Measurements from ENCODE around the gene CCDC57. TPM values are rescaled to one million over a fixed set of nuclear protein-coding genes. Genes with fewer than 3 reads are reported as not detected.

CCDC57 gene
- polyA plus RNA-seq, 3 donors from 2014 or later: 27.7 to 65.8 (median 28.8) TPM

GRCh38 chr17:82092995-82093751 lies 119.5 kb downstream of the CCDC57 start:
- Mint-ChIP-seq H3K27me3 (ENCODE audit: low read depth in 3 of 3) (peaks cover 0 to 3% (median 0%) of the 10 kb centered on the region in 3 donors), H3K27ac (no peak overlapping the region), H3K36me3 (no peaks in the 10 kb centered on the region), H3K4me3 (no peak overlapping the region), H3K9me3 (no peaks in the 10 kb centered on the region), H3K4me1 (peaks cover 0 to 4% of the 10 kb centered on the region in 2 donors)
- no peak for DNase-seq

GRCh38 chr17:82092628-82092994 lies 120.0 kb downstream of the CCDC57 start:
- Mint-ChIP-seq H3K36me3 (no peaks in the 10 kb centered on the region), H3K4me3 (no peak overlapping the region), H3K27ac (no peak overlapping the region), H3K9me3 (no peaks in the 10 kb centered on the region), H3K27me3 (ENCODE audit: low read depth in 3 of 3) (peaks cover 0 to 3% (median 0%) of the 10 kb centered on the region in 3 donors), H3K4me1 (peaks cover 0 to 4% of the 10 kb centered on the region in 2 donors)
- DNase-seq: no peak

GRCh38 chr17:82092094-82092586 lies 120.5 kb downstream of the CCDC57 start:
- no peak overlapping the region for H3K4me3 Mint-ChIP-seq
- peaks cover 0 to 3% (median 0%) of the 10 kb centered on the region in 3 donors for H3K27me3 Mint-ChIP-seq (ENCODE audit: low read depth in 3 of 3)
- no peaks in the 10 kb centered on the region for H3K36me3 Mint-ChIP-seq
- H3K4me1 Mint-ChIP-seq: peaks cover 0 to 4% of the 10 kb centered on the region in 2 donors
- no peaks in the 10 kb centered on the region for H3K9me3 Mint-ChIP-seq
- DNase-seq: no peak
- H3K27ac Mint-ChIP-seq: no peak overlapping the region

DNA sequence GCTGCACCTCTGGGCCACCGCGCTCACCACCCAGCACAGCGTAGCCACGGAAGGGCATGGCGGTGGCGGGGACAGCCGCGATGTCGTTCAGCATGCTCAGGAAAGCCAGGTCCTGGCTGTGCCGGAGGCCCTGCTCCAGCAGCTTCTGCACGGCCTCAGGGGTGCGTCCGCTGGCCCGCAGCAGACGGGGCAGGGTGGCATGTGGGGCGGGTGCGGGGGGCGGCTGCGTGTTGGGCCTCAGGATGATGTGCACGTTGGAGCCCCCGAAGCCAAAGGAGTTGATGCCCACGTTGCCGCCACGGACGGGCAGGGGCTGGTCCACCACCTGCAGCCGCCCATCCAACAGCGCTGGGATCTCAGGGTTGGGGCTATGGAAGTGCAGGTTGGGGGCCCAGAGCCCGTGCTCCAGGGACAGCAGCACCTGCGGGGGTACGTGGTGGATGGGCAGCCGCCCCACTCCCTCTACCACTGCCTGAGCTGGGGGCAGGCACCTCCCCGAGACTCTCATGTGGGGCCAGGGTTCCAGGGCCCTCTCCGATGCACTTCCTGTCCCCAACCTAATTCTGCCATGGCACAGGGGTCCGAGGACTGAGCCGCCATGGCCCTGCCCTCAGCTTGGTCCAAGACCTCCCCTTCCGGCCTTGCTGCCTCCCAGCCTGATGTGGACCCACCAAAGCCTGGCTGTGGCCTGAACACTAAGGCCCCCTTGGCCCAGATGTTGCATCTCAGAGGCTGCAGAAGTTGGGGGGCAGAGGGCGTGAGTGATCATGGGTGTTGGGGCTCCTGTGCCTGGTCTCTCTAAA lies 121.2 kb downstream of the CCDC57 start:
- no peaks in the 10 kb centered on the region for H3K27me3 Mint-ChIP-seq (ENCODE audit: low read depth in 3 of 3)
- H3K4me1 Mint-ChIP-seq: peaks cover 0 to 2% of the 10 kb centered on the region in 2 donors
- H3K9me3 Mint-ChIP-seq: no peaks in the 10 kb centered on the region
- H3K27ac Mint-ChIP-seq: no peak overlapping the region
- no peak overlapping the region for H3K4me3 Mint-ChIP-seq
- H3K36me3 Mint-ChIP-seq: no peaks in the 10 kb centered on the region
- DNase-seq: no peak

DNA sequence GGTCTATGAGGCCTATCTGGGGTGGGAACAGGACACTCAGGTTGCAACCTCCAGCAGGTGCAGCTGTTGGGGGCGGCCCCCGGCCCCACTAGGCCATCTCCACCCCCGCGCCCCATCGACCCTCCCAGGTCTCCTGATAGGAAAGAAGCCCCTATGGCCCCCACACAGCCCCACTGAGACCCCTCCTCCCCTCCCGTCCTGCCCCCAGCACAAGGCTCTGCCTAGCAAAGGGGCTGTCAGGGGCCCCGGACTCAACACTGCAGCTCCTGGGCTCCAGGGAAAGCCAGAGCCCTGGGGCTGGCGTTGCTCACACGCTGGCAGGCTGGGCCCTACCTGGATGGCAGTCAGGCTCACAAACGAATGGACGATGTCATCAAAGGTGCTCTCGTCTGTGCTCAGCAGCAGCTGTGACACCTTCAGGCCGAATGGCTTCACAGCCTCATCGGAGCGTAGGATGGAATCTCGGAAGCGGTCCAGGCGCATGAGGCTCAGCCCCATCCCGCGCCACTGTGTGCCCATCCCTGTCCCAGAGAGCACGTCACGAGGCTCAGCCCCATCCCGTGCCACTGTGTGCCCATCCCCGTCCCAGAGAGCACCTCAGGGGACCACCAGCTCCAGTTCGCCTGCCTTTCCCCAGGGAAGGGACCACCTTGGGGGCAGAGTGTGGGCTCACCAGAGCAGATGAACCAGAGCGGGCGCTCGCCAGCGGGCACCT lies 121.9 kb downstream of the CCDC57 start:
- H3K27me3 Mint-ChIP-seq (ENCODE audit: low read depth in 3 of 3): no peaks in the 10 kb centered on the region
- H3K9me3 Mint-ChIP-seq: no peaks in the 10 kb centered on the region
- H3K27ac Mint-ChIP-seq: no peak overlapping the region
- no peaks in the 10 kb centered on the region for H3K36me3 Mint-ChIP-seq
- no peak overlapping the region for H3K4me3 Mint-ChIP-seq
- DNase-seq: no peak
- H3K4me1 Mint-ChIP-seq: no peaks in the 10 kb centered on the region

GRCh38 chr17:82089723-82090548 lies 122.7 kb downstream of the CCDC57 start:
- H3K27me3 Mint-ChIP-seq (ENCODE audit: low read depth in 3 of 3): no peaks in the 10 kb centered on the region
- DNase-seq: no peak
- H3K36me3 Mint-ChIP-seq: no peaks in the 10 kb centered on the region
- no peaks in the 10 kb centered on the region for H3K4me1 Mint-ChIP-seq
- H3K27ac Mint-ChIP-seq: no peak overlapping the region
- H3K9me3 Mint-ChIP-seq: no peaks in the 10 kb centered on the region
- H3K4me3 Mint-ChIP-seq: no peak overlapping the region

- Mint-ChIP-seq H3K4me3 (no peak overlapping the region), H3K27me3 (ENCODE audit: low read depth in 3 of 3) (no peaks in the 10 kb centered on the region), H3K36me3 (no peaks in the 10 kb centered on the region), H3K27ac (peak overlapping the region in 1 of 6 donors; percentile 69), H3K4me1 (no peaks in the 10 kb centered on the region), H3K9me3 (no peaks in the 10 kb centered on the region)
- DNase-seq: no peak
Measured at GRCh38 chr17:82088838-82089722, 123.6 kb downstream of the CCDC57 start.

GRCh38 chr17:82087961-82088837 lies 124.4 kb downstream of the CCDC57 start:
- no peak for DNase-seq
- Mint-ChIP-seq H3K4me1 (no peaks in the 10 kb centered on the region), H3K27ac (no peak overlapping the region), H3K36me3 (no peaks in the 10 kb centered on the region), H3K27me3 (ENCODE audit: low read depth in 3 of 3) (no peaks in the 10 kb centered on the region), H3K4me3 (no peak overlapping the region), H3K9me3 (no peaks in the 10 kb centered on the region)

GRCh38 chr17:82086941-82087906 lies 125.4 kb downstream of the CCDC57 start:
- H3K9me3 Mint-ChIP-seq: no peaks in the 10 kb centered on the region
- H3K27ac Mint-ChIP-seq: no peak overlapping the region
- no peak overlapping the region for H3K4me3 Mint-ChIP-seq
- H3K36me3 Mint-ChIP-seq: no peaks in the 10 kb centered on the region
- no peak for DNase-seq
- H3K27me3 Mint-ChIP-seq (ENCODE audit: low read depth in 3 of 3): no peaks in the 10 kb centered on the region
- no peaks in the 10 kb centered on the region for H3K4me1 Mint-ChIP-seq

DNA sequence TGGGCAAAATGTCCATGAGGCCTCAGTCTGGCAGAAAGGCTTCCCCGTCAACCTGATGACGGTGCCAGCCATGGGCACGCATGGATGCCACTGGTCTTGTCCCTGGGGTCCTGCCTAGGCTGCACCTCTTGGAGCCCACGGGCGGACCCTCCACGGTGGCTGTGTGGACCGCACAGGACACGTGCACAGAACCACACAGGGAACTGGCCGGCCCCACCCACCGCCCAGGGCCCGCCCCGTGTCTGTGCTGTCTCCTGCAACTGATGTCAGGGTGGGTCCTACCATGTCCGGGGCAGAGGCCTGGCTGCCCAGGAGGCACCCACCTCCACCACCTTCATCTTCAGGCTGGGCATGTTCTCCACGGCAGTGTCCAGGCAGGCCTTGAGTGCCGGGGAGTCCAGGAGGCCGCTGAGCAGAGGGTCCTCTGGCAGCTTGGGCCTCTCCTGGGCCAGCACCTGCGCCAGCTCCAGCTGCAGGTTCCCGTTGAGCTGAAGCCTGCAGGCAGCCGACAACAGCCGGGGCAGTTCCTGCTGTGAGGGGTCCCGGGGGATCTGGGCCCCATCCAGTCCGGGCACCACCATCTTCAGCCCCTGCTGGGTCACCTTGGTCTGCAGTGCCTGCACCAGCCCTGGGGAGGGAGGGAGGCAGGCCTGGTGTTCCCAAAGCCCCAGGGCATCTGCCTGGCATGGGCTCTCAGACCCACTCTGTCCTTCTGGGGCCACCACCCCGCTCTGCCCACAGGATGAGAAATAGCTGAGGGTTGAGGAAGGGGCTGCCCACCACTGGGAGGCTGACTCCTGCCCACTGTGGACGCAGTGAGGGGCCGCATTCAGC lies 126.5 kb downstream of the CCDC57 start:
- Mint-ChIP-seq H3K36me3 (no peaks in the 10 kb centered on the region), H3K4me1 (no peaks in the 10 kb centered on the region), H3K27me3 (ENCODE audit: low read depth in 3 of 3) (no peaks in the 10 kb centered on the region), H3K4me3 (no peak overlapping the region), H3K9me3 (no peaks in the 10 kb centered on the region), H3K27ac (no peak overlapping the region)
- no peak for DNase-seq

Data from immature natural killer cell (primary cell).